CD4-positive, alpha-beta memory T cell (primary cell): ENCODE data around the gene STOX2. TPM values are rescaled to one million over a fixed set of nuclear protein-coding genes. Genes with fewer than 3 reads are reported as not detected.

Source experiments
- CTCF ChIA-PET: fragments of 350-600 bp; sonication (Branson Sonifier 250); formaldehyde crosslinking; loops from one replicate; lab custom pipeline; 2021; ENCODE audit warnings: inconsistent platforms; ENCODE audit not compliant: partially characterized antibody; lab: Charles Lee
- POLR2A ChIA-PET: fragments of 350-600 bp; sonication (Branson Sonifier 250); formaldehyde crosslinking; loops from one replicate; lab custom pipeline; 2021; ENCODE audit not compliant: partially characterized antibody; lab: Charles Lee
- DNase-seq, 5 donors: peaks; one replicate each; pipeline versions ENCODE4 v3.0.0 to v3.0.0-alpha.2; 2020 to 2022; ENCODE audit warnings: mixed read lengths in 1 of 5
- H3K27ac ChIP-seq: one replicate; pipeline ENCODE4 v1.7.0; 2013; ENCODE audit warnings: low read depth, low read length
- H3K27me3 ChIP-seq: 2 replicates; pipeline ENCODE4 v1.7.0; 2013; ENCODE audit warnings: mild to moderate bottlenecking, low read length, moderate library complexity; ENCODE audit not compliant: insufficient read depth
- H3K36me3 ChIP-seq: 2 replicates; pipeline ENCODE4 v1.7.0; 2013; ENCODE audit warnings: mild to moderate bottlenecking, low read length, moderate library complexity; ENCODE audit not compliant: insufficient read depth
- H3K4me1 ChIP-seq: 2 replicates; pipeline ENCODE4 v1.7.0; 2013; ENCODE audit warnings: mild to moderate bottlenecking, low read length, moderate library complexity; ENCODE audit not compliant: insufficient read depth
- H3K4me3 ChIP-seq, 2 donors: one replicate each; pipeline ENCODE4 v1.7.0; 2013; ENCODE audit warnings: low read length in 2 of 2, mild to moderate bottlenecking in 1 of 2
- H3K9me3 ChIP-seq, 2 donors: one replicate each; pipeline ENCODE4 v1.7.0; 2013; ENCODE audit warnings: low read length in 2 of 2, control low read depth in 1 of 2; ENCODE audit not compliant: control insufficient read depth in 1 of 2
- H3K27ac Mint-ChIP-seq, 7 donors: one replicate each; pipeline ENCODE4 v1.8.0; 2020 to 2021; ENCODE audit warnings: mixed read lengths in 7 of 7, mild to moderate bottlenecking in 6 of 7, inconsistent platforms in 3 of 7, moderate library complexity in 3 of 7
- H3K27me3 Mint-ChIP-seq, 2 donors: one replicate each; pipeline ENCODE4 v1.8.0; 2020 to 2021; ENCODE audit warnings: mixed read lengths in 2 of 2
- H3K36me3 Mint-ChIP-seq, 2 donors: one replicate each; pipeline ENCODE4 v1.8.0; 2020 to 2021; ENCODE audit warnings: mixed read lengths in 2 of 2, inconsistent platforms in 1 of 2, mild to moderate bottlenecking in 1 of 2
- H3K4me1 Mint-ChIP-seq, 4 donors: one replicate each; pipeline ENCODE4 v1.8.0; 2020 to 2021; ENCODE audit warnings: mixed read lengths in 4 of 4, mild to moderate bottlenecking in 1 of 4
- H3K4me3 Mint-ChIP-seq, 8 donors: one replicate each; pipeline ENCODE4 v1.8.0; 2020 to 2021; ENCODE audit warnings: mixed read lengths in 8 of 8, mild to moderate bottlenecking in 7 of 8, moderate library complexity in 6 of 8, inconsistent platforms in 3 of 8
- H3K9me3 Mint-ChIP-seq, 8 donors: one replicate each; pipeline ENCODE4 v1.8.0; 2020 to 2021; ENCODE audit warnings: mixed read lengths in 8 of 8, mild to moderate bottlenecking in 5 of 8, inconsistent platforms in 3 of 8, moderate library complexity in 1 of 8
- intact Hi-C: fragments of 100-400 bp; cut with micrococcal nuclease; formaldehyde crosslinking; loops from one replicate; pipeline ENCODE4 v1.15.1; 2023
- polyA plus RNA-seq, 2 donors: library from polyadenylated mRNA; unstranded; fragments of 300-500 nt; fragmentation: Illumina TruSeq; gene quantifications; one replicate each; pipeline ENCODE4 v1.2.3, GENCODE V29; 2021
- total RNA-seq, 2 experiments: library from RNA; stranded (reverse); gene quantifications; one replicate each; pipeline ENCODE4 v1.2.3, GENCODE V29; 2021

The STOX2 gene
- total and polyA plus RNA-seq, 4 experiments from 2014 or later: not detected

- CTCF ChIA-PET: no interaction called here
- Mint-ChIP-seq H3K4me1 (peaks cover 2 to 7% (median 4%) of the 10 kb centered on the region in 4 donors), H3K27ac (no peak overlapping the region), H3K9me3 (peaks cover 0 to 3% (median 0%) of the 10 kb centered on the region in 8 donors), H3K4me3 (no peak overlapping the region), H3K27me3 (peaks cover 24 to 26% of the 10 kb centered on the region in 2 donors), H3K36me3 (no peaks in the 10 kb centered on the region)
- Histone ChIP-seq H3K27ac (no peak overlapping the region), H3K36me3 (no peaks in the 10 kb centered on the region), H3K27me3 (peaks cover 7% of the 10 kb centered on the region), H3K4me1 (no peaks in the 10 kb centered on the region), H3K4me3 (no peak overlapping the region), H3K9me3 (no peaks in the 10 kb centered on the region)
- intact Hi-C loops: no loop called here
- no peak for DNase-seq
- POLR2A ChIA-PET: no interaction called here
Measured at GRCh38 chr4:183909187-183909586, 4.1 kb downstream of the STOX2 start.

- H3K9me3 ChIP-seq: no peaks in the 10 kb centered on the region
- peaks cover 7% of the 10 kb centered on the region for H3K27me3 ChIP-seq
- DNase-seq: no peak
- Mint-ChIP-seq H3K4me3 (no peak overlapping the region), H3K4me1 (peaks cover 1 to 6% (median 2%) of the 10 kb centered on the region in 4 donors), H3K36me3 (no peaks in the 10 kb centered on the region), H3K27ac (no peak overlapping the region), H3K9me3 (peaks cover 0 to 3% (median 0%) of the 10 kb centered on the region in 8 donors), H3K27me3 (peaks cover 20 to 22% of the 10 kb centered on the region in 2 donors)
- H3K27ac ChIP-seq: no peak overlapping the region
- CTCF ChIA-PET: no interaction called here
- intact Hi-C loops: no loop called here
- POLR2A ChIA-PET: no interaction called here
- no peaks in the 10 kb centered on the region for H3K4me1 ChIP-seq
- H3K36me3 ChIP-seq: no peaks in the 10 kb centered on the region
- no peak overlapping the region for H3K4me3 ChIP-seq
Measured at GRCh38 chr4:183909801-183910200, 4.7 kb downstream of the STOX2 start.

- H3K27me3 Mint-ChIP-seq: peaks cover 17 to 20% of the 10 kb centered on the region in 2 donors
- Histone ChIP-seq H3K27ac (no peak overlapping the region), H3K27me3 (peaks cover 2% of the 10 kb centered on the region), H3K9me3 (no peaks in the 10 kb centered on the region), H3K36me3 (no peaks in the 10 kb centered on the region), H3K4me3 (no peak overlapping the region), H3K4me1 (no peaks in the 10 kb centered on the region)
- no peaks in the 10 kb centered on the region for H3K4me1 Mint-ChIP-seq
- H3K27ac Mint-ChIP-seq: no peak overlapping the region
- POLR2A ChIA-PET: no interaction called here
- no peak for DNase-seq
- no peaks in the 10 kb centered on the region for H3K36me3 Mint-ChIP-seq
- CTCF ChIA-PET: no interaction called here
- intact Hi-C loops: no loop called here
- H3K4me3 Mint-ChIP-seq: no peak overlapping the region
- H3K9me3 Mint-ChIP-seq: peaks cover 0 to 4% (median 0%) of the 10 kb centered on the region in 8 donors
Measured at GRCh38 chr4:183912585-183912984, 7.5 kb downstream of the STOX2 start.

- H3K27me3 Mint-ChIP-seq: peaks cover 2 to 5% of the 10 kb centered on the region in 2 donors
- CTCF ChIA-PET: no interaction called here
- intact Hi-C loops: no loop called here
- no peaks in the 10 kb centered on the region for H3K4me1 ChIP-seq
- H3K27me3 ChIP-seq: no peaks in the 10 kb centered on the region
- no peaks in the 10 kb centered on the region for H3K4me1 Mint-ChIP-seq
- H3K9me3 Mint-ChIP-seq: peaks cover 0 to 4% (median 0%) of the 10 kb centered on the region in 8 donors
- H3K4me3 Mint-ChIP-seq: no peak overlapping the region
- POLR2A ChIA-PET: no interaction called here
- H3K36me3 Mint-ChIP-seq: no peaks in the 10 kb centered on the region
- no peak overlapping the region for H3K27ac Mint-ChIP-seq
- no peak overlapping the region for H3K4me3 ChIP-seq
- no peaks in the 10 kb centered on the region for H3K9me3 ChIP-seq
- no peak overlapping the region for H3K27ac ChIP-seq
- no peaks in the 10 kb centered on the region for H3K36me3 ChIP-seq
- no peak for DNase-seq
Measured at GRCh38 chr4:183915976-183916375, 10.9 kb downstream of the STOX2 start.

- Histone ChIP-seq H3K36me3 (no peaks in the 10 kb centered on the region), H3K9me3 (no peaks in the 10 kb centered on the region), H3K4me3 (no peak overlapping the region), H3K27ac (no peak overlapping the region), H3K4me1 (no peaks in the 10 kb centered on the region), H3K27me3 (no peaks in the 10 kb centered on the region)
- H3K36me3 Mint-ChIP-seq: no peaks in the 10 kb centered on the region
- H3K27ac Mint-ChIP-seq: no peak overlapping the region
- ChIA-PET POLR2A (no interaction called here), CTCF (no interaction called here)
- no peaks in the 10 kb centered on the region for H3K4me1 Mint-ChIP-seq
- no peak for DNase-seq
- H3K27me3 Mint-ChIP-seq: peaks cover 2 to 8% of the 10 kb centered on the region in 2 donors
- peaks cover 0 to 4% (median 0%) of the 10 kb centered on the region in 8 donors for H3K9me3 Mint-ChIP-seq
- H3K4me3 Mint-ChIP-seq: no peak overlapping the region
- intact Hi-C loops: no loop called here
Measured at GRCh38 chr4:183918696-183919095, 13.6 kb downstream of the STOX2 start.

GRCh38 chr4:183919141-183919540, 14.0 kb downstream of the STOX2 start:
- Mint-ChIP-seq H3K4me1 (no peaks in the 10 kb centered on the region), H3K9me3 (peaks cover 0 to 4% (median 0%) of the 10 kb centered on the region in 8 donors), H3K36me3 (no peaks in the 10 kb centered on the region), H3K4me3 (no peak overlapping the region), H3K27me3 (peaks cover 2 to 6% of the 10 kb centered on the region in 2 donors), H3K27ac (no peak overlapping the region)
- Histone ChIP-seq H3K27me3 (no peaks in the 10 kb centered on the region), H3K4me1 (no peaks in the 10 kb centered on the region), H3K36me3 (no peaks in the 10 kb centered on the region), H3K9me3 (no peaks in the 10 kb centered on the region), H3K4me3 (no peak overlapping the region), H3K27ac (no peak overlapping the region)
- intact Hi-C loops: no loop called here
- CTCF ChIA-PET: no interaction called here
- POLR2A ChIA-PET: no interaction called here
- no peak for DNase-seq

GRCh38 chr4:183920512-183920911, 15.4 kb downstream of the STOX2 start:
- DNase-seq: no peak
- ChIA-PET POLR2A (no interaction called here), CTCF (interaction anchor here (0.5 kb wide), 1 partner anchor 48 kb away, joined by 3 read pairs; no protein-coding TSS in a partner anchor)
- Histone ChIP-seq H3K27ac (no peak overlapping the region), H3K4me1 (no peaks in the 10 kb centered on the region), H3K27me3 (no peaks in the 10 kb centered on the region), H3K4me3 (no peak overlapping the region), H3K9me3 (no peaks in the 10 kb centered on the region), H3K36me3 (no peaks in the 10 kb centered on the region)
- H3K4me1 Mint-ChIP-seq: no peaks in the 10 kb centered on the region
- H3K27ac Mint-ChIP-seq: peak overlapping the region in 1 of 7 donors; percentile 5
- no peak overlapping the region for H3K4me3 Mint-ChIP-seq
- H3K27me3 Mint-ChIP-seq: peaks cover 2 to 13% of the 10 kb centered on the region in 2 donors
- intact Hi-C loops: no loop called here
- H3K36me3 Mint-ChIP-seq: no peaks in the 10 kb centered on the region
- H3K9me3 Mint-ChIP-seq: peaks cover 0 to 4% (median 0%) of the 10 kb centered on the region in 8 donors

DNA sequence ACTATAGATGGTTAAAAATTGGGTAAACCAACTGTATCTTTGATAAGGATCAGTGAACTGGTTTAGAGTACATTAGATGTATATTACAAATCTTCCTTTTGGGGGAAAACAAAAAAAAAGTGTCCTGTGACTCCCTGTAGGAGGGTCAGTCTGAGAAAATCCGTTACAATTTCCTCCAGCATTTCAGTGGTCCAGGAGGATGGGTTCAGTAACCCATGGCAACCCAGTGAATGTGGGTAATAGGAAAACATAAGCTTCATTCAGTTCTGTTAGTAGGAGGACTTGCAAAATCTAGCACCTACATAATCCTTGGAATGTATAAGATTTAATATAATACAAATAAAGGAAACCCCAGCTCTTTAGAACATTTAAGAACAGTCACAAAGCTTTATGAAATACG, 16.2 kb downstream of the STOX2 start:
- Mint-ChIP-seq H3K9me3 (no peaks in the 10 kb centered on the region), H3K27me3 (peaks cover 2 to 13% of the 10 kb centered on the region in 2 donors), H3K4me3 (no peak overlapping the region), H3K4me1 (no peaks in the 10 kb centered on the region), H3K36me3 (no peaks in the 10 kb centered on the region), H3K27ac (no peak overlapping the region)
- no peaks in the 10 kb centered on the region for H3K9me3 ChIP-seq
- CTCF ChIA-PET: no interaction called here
- DNase-seq: no peak
- no peaks in the 10 kb centered on the region for H3K27me3 ChIP-seq
- no peak overlapping the region for H3K27ac ChIP-seq
- POLR2A ChIA-PET: no interaction called here
- no peak overlapping the region for H3K4me3 ChIP-seq
- intact Hi-C loops: no loop called here
- H3K36me3 ChIP-seq: no peaks in the 10 kb centered on the region
- no peaks in the 10 kb centered on the region for H3K4me1 ChIP-seq
